Left cardiac atrium (tissue), 4 donors: ENCODE results near the gene IRF8. TPM values are rescaled to one million over a fixed set of nuclear protein-coding genes. Genes with fewer than 3 reads are reported as not detected.

Source experiments
- ATAC-seq, 2 donors: fragments of 200-7000 bp; cut with Tn5 transposase; one replicate each; pipeline ENCODE4 v1.9.1; 2020; ENCODE audit warnings: mild to moderate bottlenecking in 2 of 2, moderate library complexity in 2 of 2
- DNase-seq: peaks from one replicate; pipeline ENCODE4 v3.0.0-alpha.2; 2020
- intact Hi-C, 2 donors: fragments of 100-400 bp; cut with DNase I; formaldehyde crosslinking; loops; one replicate each; pipeline versions ENCODE4 v1.14.1 to v1.15.1; 2022 to 2023
- total RNA-seq, 2 donors: library from RNA; stranded (reverse); fragmentation: NEBNext Ultra II Directional; extraction: Animal tissue kit (Norgen Biotek cat#: 25700); gene quantifications; one replicate each; pipeline ENCODE4 v1.2.1, GENCODE V29; 2021
- donor health status: DM: no; HTN: yes; CAD: no.
- donor health status: DM: no; HTN: yes; CAD: no; lungs with severe emphysema.
- donor health status: DM: yes; HTN: yes; CAD: no.
- donor health status: Dilated cardiomyopathy.

IRF8 gene
- total RNA-seq, 2 donors from 2014 or later: 9.2 to 15.6 TPM

- no peak for ATAC-seq
Measured at GRCh38 chr16:85909932-85910853, 11.2 kb downstream of the IRF8 start.

GRCh38 chr16:85910854-85911247, 11.9 kb downstream of the IRF8 start:
- no peak for ATAC-seq
- intact Hi-C loops: no loop called here

More at GRCh38 chr16:85909932-85910853, 11.2 kb downstream of the IRF8 start:
- DNase-seq: no peak
- intact Hi-C loops: no loop called here

GRCh38 chr16:85911251-85911930, 12.4 kb downstream of the IRF8 start:
- intact Hi-C loops: no loop called here

More at GRCh38 chr16:85910854-85911247, 11.9 kb downstream of the IRF8 start:
- no peak for DNase-seq

GRCh38 chr16:85912211-85912974, 13.4 kb downstream of the IRF8 start:
- intact Hi-C loops: no loop called here
- ATAC-seq: peak; percentile 54 to 55
- no peak for DNase-seq

More at GRCh38 chr16:85911251-85911930, 12.4 kb downstream of the IRF8 start:
- ATAC-seq: no peak
- DNase-seq: no peak

GRCh38 chr16:85913141-85913601, 14.2 kb downstream of the IRF8 start:
- no peak for DNase-seq
- ATAC-seq: no peak
- intact Hi-C loops: no loop called here

GRCh38 chr16:85913688-85914422, 14.9 kb downstream of the IRF8 start:
- intact Hi-C loops: no loop called here
- DNase-seq (no peak), ATAC-seq (no peak)

GRCh38 chr16:85914423-85914794, 15.4 kb downstream of the IRF8 start:
- DNase-seq: no peak
- ATAC-seq: no peak
- intact Hi-C loops: no loop called here

- ATAC-seq: no peak
- intact Hi-C loops: no loop called here
- DNase-seq: no peak
Measured at GRCh38 chr16:85915125-85915845, 16.3 kb downstream of the IRF8 start.

- DNase-seq: peak; percentile 73
- intact Hi-C loops: no loop called here
- peak; percentile 70 to 76 for ATAC-seq
Measured at GRCh38 chr16:85916141-85916890, 17.4 kb downstream of the IRF8 start.

- intact Hi-C loops: no loop called here
- ATAC-seq: no peak
- no peak for DNase-seq
Measured at GRCh38 chr16:85917012-85917411, 18.1 kb downstream of the IRF8 start.

- DNase-seq: no peak
- intact Hi-C loops: no loop called here
- ATAC-seq: no peak
Measured at GRCh38 chr16:85917959-85918358, 19.0 kb downstream of the IRF8 start.

GRCh38 chr16:85918436-85918835, 19.5 kb downstream of the IRF8 start:
- DNase-seq (no peak), ATAC-seq (no peak)
- intact Hi-C loops: no loop called here

GRCh38 chr16:85919271-85920267, 20.6 kb downstream of the IRF8 start:
- intact Hi-C loops: no loop called here
- DNase-seq: no peak
- no peak for ATAC-seq

GRCh38 chr16:85921026-85921425, 22.1 kb downstream of the IRF8 start:
- intact Hi-C loops: no loop called here
- DNase-seq (no peak), ATAC-seq (no peak)

- ATAC-seq: no peak
- no peak for DNase-seq
- intact Hi-C loops: no loop called here
Measured at GRCh38 chr16:85923153-85924021, 24.4 kb downstream of the IRF8 start.
